H9 (cell line): ENCODE results near the gene IGLL5. TPM values are rescaled to one million over a fixed set of nuclear protein-coding genes. Genes with fewer than 3 reads are reported as not detected.

Source experiments
- DNase-seq: peaks from one replicate; pipeline ENCODE4 v3.0.0-alpha.2; 2017
- H2AFZ ChIP-seq: one replicate; pipeline ENCODE4 v1.6.1; 2013; ENCODE audit warnings: mild to moderate bottlenecking, low read length, control low read depth, moderate library complexity
- H2AK5ac ChIP-seq: 2 replicates; pipeline ENCODE4 v1.6.1; 2013; ENCODE audit warnings: low read length, control low read depth, mixed read lengths; ENCODE audit not compliant: insufficient read length
- H2BK120ac ChIP-seq: one replicate; pipeline ENCODE4 v1.6.1; 2013; ENCODE audit warnings: low read depth, mild to moderate bottlenecking, low read length, control low read depth, inconsistent platforms; ENCODE audit not compliant: poor library complexity, severe bottlenecking
- H2BK12ac ChIP-seq: 2 replicates; pipeline ENCODE4 v1.6.1; 2013; ENCODE audit warnings: low read length, control low read depth, mixed read lengths, low read depth; ENCODE audit not compliant: insufficient read length
- H2BK15ac ChIP-seq: 2 replicates; pipeline ENCODE4 v1.6.1; 2013; ENCODE audit warnings: low read depth, low read length, control low read depth
- H2BK20ac ChIP-seq: one replicate; pipeline ENCODE4 v1.6.1; 2013; ENCODE audit warnings: low read depth, mild to moderate bottlenecking, low read length, control low read depth, inconsistent platforms; ENCODE audit not compliant: poor library complexity, severe bottlenecking
- H2BK5ac ChIP-seq: 2 replicates; pipeline ENCODE4 v1.6.1; 2013; ENCODE audit warnings: low read length, control low read depth, mixed read lengths; ENCODE audit not compliant: insufficient read length
- H3K14ac ChIP-seq: 2 replicates; pipeline ENCODE4 v1.6.1; 2013; ENCODE audit warnings: low read length, control low read depth; ENCODE audit not compliant: insufficient read depth
- H3K18ac ChIP-seq: 2 replicates; pipeline ENCODE4 v1.6.1; 2013; ENCODE audit warnings: low read depth, mild to moderate bottlenecking, mixed read lengths, low read length, control low read depth; ENCODE audit not compliant: insufficient read length
- H3K23ac ChIP-seq: 2 replicates; pipeline ENCODE4 v1.6.1; 2013; ENCODE audit warnings: low read length, control low read depth, mixed read lengths, low read depth; ENCODE audit not compliant: insufficient read length
- H3K23me2 ChIP-seq: 2 replicates; pipeline ENCODE4 v1.6.1; 2013; ENCODE audit warnings: low read depth, mild to moderate bottlenecking, mixed read lengths, low read length, control low read depth; ENCODE audit not compliant: insufficient read length, poor library complexity, severe bottlenecking
- H3K27ac ChIP-seq: 2 replicates; pipeline ENCODE4 v1.5.1; 2013; ENCODE audit warnings: low read length, control low read depth, mixed read lengths, low read depth; ENCODE audit not compliant: insufficient read length
- H3K27me3 ChIP-seq: 2 replicates; pipeline ENCODE4 v1.6.1; 2013; ENCODE audit warnings: low read length, control low read depth, inconsistent platforms; ENCODE audit not compliant: insufficient read depth
- H3K4ac ChIP-seq: 2 replicates; pipeline ENCODE4 v1.6.1; 2013; ENCODE audit warnings: low read depth, mild to moderate bottlenecking, control low read depth, inconsistent platforms, low read length, moderate library complexity
- H3K4me1 ChIP-seq: 2 replicates; pipeline ENCODE4 v1.6.1; 2013; ENCODE audit warnings: low read length, control low read depth, inconsistent platforms; ENCODE audit not compliant: insufficient read depth
- H3K4me2 ChIP-seq: 2 replicates; pipeline ENCODE4 v1.6.1; 2013; ENCODE audit warnings: low read length, control low read depth, mixed read lengths; ENCODE audit not compliant: insufficient read length, insufficient read depth
- H3K56ac ChIP-seq: 2 replicates; pipeline ENCODE4 v1.6.1; 2013; ENCODE audit warnings: low read depth, mild to moderate bottlenecking, mixed read lengths, low read length, control low read depth; ENCODE audit not compliant: insufficient read length
- H3K79me1 ChIP-seq: 2 replicates; pipeline ENCODE4 v1.6.1; 2013; ENCODE audit warnings: low read depth, mild to moderate bottlenecking, moderate library complexity, low read length, control low read depth, inconsistent platforms; ENCODE audit not compliant: insufficient read depth, poor library complexity, severe bottlenecking
- H3K79me2 ChIP-seq: 2 replicates; pipeline ENCODE4 v1.6.1; 2013; ENCODE audit warnings: low read length, control low read depth, inconsistent platforms; ENCODE audit not compliant: insufficient read depth
- H3K9ac ChIP-seq: 2 replicates; pipeline ENCODE4 v1.6.1; 2013; ENCODE audit warnings: low read length, control low read depth, mixed read lengths; ENCODE audit not compliant: insufficient read length; ENCODE audit errors: extremely low read depth
- H3K9me3 ChIP-seq: one replicate; pipeline ENCODE4 v1.6.1; 2013; ENCODE audit warnings: low read depth, low read length, inconsistent platforms; ENCODE audit not compliant: control insufficient read depth
- H3T11ph ChIP-seq: one replicate; pipeline ENCODE4 v1.6.1; 2013; ENCODE audit warnings: mild to moderate bottlenecking, low read length, control low read depth, inconsistent platforms
- H4K20me1 ChIP-seq: one replicate; pipeline ENCODE4 v1.6.1; 2013; ENCODE audit not compliant: control insufficient read depth, insufficient read length, insufficient read depth
- H4K5ac ChIP-seq: 2 replicates; pipeline ENCODE4 v1.6.1; 2013; ENCODE audit warnings: low read depth, mild to moderate bottlenecking, mixed read lengths, low read length, control low read depth; ENCODE audit not compliant: insufficient read length
- H4K8ac ChIP-seq: replicated peaks from 2 replicates; pipeline ENCODE4 v1.6.1; 2013; ENCODE audit warnings: low read length, control low read depth, mixed read lengths, low read depth; ENCODE audit not compliant: insufficient read length
- H4K91ac ChIP-seq: 2 replicates; pipeline ENCODE4 v1.6.1; 2013; ENCODE audit warnings: low read depth, mild to moderate bottlenecking, moderate library complexity, mixed read lengths, low read length, control low read depth; ENCODE audit not compliant: insufficient read length
- H3K27ac Mint-ChIP-seq, 3 experiments: 2 replicates in 2 of 3; 3 replicates in 1 of 3; pipeline ENCODE4 v1.8.0; 2020 to 2021; ENCODE audit warnings: mixed read lengths in 3 of 3, mild to moderate bottlenecking in 1 of 3, moderate library complexity in 1 of 3
- H3K27me3 Mint-ChIP-seq: 2 replicates; pipeline ENCODE4 v1.8.0; 2021; ENCODE audit warnings: low read depth, mild to moderate bottlenecking, moderate library complexity, mixed read lengths
- H3K36me3 Mint-ChIP-seq, 3 experiments: 2 replicates in 2 of 3; 3 replicates in 1 of 3; pipeline ENCODE4 v1.8.0; 2020 to 2021; ENCODE audit warnings: low read depth in 3 of 3, mixed read lengths in 3 of 3; ENCODE audit not compliant: insufficient read depth in 1 of 3
- H3K4me1 Mint-ChIP-seq, 2 experiments: 2 replicates each; pipeline ENCODE4 v1.8.0; 2020; ENCODE audit warnings: mixed read lengths in 2 of 2
- H3K4me3 Mint-ChIP-seq, 2 experiments: 2 replicates in 1 of 2; 3 replicates in 1 of 2; pipeline ENCODE4 v1.8.0; 2020 to 2021; ENCODE audit warnings: mild to moderate bottlenecking in 2 of 2, mixed read lengths in 2 of 2, moderate library complexity in 1 of 2
- H3K9me3 Mint-ChIP-seq, 2 experiments: 2 replicates in 1 of 2; 3 replicates in 1 of 2; pipeline ENCODE4 v1.8.0; 2020; ENCODE audit warnings: mild to moderate bottlenecking in 2 of 2, mixed read lengths in 2 of 2, moderate library complexity in 1 of 2
- WGBS: extraction: QIAGEN DNeasy Blood & Tissue Kit; methylation state at CpG from one replicate; pipeline ENCODE4 v1.1.7; 2013; ENCODE audit warnings: missing lambda C conversion rate, low lambda C conversion rate, mixed read lengths; ENCODE audit not compliant: insufficient read length; ENCODE audit errors: extremely low coverage; 5-methylcytosine and 5-hydroxymethylcytosine counted together
- total RNA-seq: library from RNA; stranded (reverse); gene quantifications from 2 replicates; pipeline ENCODE4 v1.2.1, GENCODE V29; 2021
- TF ChIP-seq, protein P1 (sequence below): fragments of 200-600 bp; sonication (generic); conservative IDR thresholded peaks from 3 replicates; pipeline ENCODE4 v1.8.0; 2021; ENCODE audit warnings: antibody characterized with exemption, mild to moderate bottlenecking

Gene IGLL5
- total RNA-seq, 1 experiment from 2014 or later, result not detected

DNA sequence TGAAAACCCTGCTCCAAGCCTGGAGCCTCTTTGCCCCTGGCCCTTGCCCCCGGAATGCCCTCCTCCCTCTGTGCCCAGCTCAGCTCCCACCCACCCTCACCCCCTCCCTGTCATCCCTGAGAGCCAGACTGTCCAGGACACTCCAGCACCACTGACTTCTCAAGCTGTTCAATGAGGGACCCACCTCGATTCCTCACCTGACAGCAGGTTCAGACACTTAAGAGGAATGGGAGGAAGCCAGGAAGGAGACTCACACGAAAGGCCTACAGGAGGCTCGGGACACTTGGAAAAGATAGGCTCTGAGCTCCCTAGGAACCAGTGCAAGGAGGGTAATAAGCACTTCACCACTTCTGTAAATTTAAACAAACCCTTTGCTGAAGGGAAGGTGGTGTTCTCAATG, 35.8 kb downstream of the IGLL5 start:
- no peaks in the 10 kb centered on the region for H4K20me1 ChIP-seq
- no peak overlapping the region; a peak in 1 of 5 replicates for H3K4me3 Mint-ChIP-seq
- no peaks in the 10 kb centered on the region for H3K79me2 ChIP-seq
- H2BK20ac ChIP-seq, result no peak overlapping the region
- no peak overlapping the region for H4K8ac ChIP-seq
- H3T11ph ChIP-seq, result no peak overlapping the region
- no peak overlapping the region for H3K4me2 ChIP-seq
- H3K23me2 ChIP-seq, result no peaks in the 10 kb centered on the region
- no peak overlapping the region for H3K23ac ChIP-seq
- no peak overlapping the region for H2BK5ac ChIP-seq
- H2BK15ac ChIP-seq, result no peak overlapping the region
- H2BK12ac ChIP-seq, result no peak overlapping the region
- H3K36me3 Mint-ChIP-seq, result no peaks in the 10 kb centered on the region
- H3K9ac ChIP-seq, result no peak overlapping the region
- peaks cover 5% of the 10 kb centered on the region; the same call in 1 of the 2 replicates for H3K27me3 ChIP-seq
- WGBS, result no CpG with 5 or more reads among the region's 4 CpGs
- no peak overlapping the region for H3K56ac ChIP-seq
- peaks cover 12 to 17% of the 10 kb centered on the region in 2 experiments for H3K4me1 Mint-ChIP-seq
- TF ChIP-seq, protein P1, sequence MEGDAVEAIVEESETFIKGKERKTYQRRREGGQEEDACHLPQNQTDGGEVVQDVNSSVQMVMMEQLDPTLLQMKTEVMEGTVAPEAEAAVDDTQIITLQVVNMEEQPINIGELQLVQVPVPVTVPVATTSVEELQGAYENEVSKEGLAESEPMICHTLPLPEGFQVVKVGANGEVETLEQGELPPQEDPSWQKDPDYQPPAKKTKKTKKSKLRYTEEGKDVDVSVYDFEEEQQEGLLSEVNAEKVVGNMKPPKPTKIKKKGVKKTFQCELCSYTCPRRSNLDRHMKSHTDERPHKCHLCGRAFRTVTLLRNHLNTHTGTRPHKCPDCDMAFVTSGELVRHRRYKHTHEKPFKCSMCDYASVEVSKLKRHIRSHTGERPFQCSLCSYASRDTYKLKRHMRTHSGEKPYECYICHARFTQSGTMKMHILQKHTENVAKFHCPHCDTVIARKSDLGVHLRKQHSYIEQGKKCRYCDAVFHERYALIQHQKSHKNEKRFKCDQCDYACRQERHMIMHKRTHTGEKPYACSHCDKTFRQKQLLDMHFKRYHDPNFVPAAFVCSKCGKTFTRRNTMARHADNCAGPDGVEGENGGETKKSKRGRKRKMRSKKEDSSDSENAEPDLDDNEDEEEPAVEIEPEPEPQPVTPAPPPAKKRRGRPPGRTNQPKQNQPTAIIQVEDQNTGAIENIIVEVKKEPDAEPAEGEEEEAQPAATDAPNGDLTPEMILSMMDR, result no peak
- H3K9me3 ChIP-seq, result no peaks in the 10 kb centered on the region
- DNase-seq, result no peak
- no peak overlapping the region for H3K14ac ChIP-seq
- no peak overlapping the region for H2BK120ac ChIP-seq
- peaks cover 97% of the 10 kb centered on the region for H3K27me3 Mint-ChIP-seq
- H3K9me3 Mint-ChIP-seq, result no peaks in the 10 kb centered on the region
- H3K79me1 ChIP-seq, result no peaks in the 10 kb centered on the region
- no peak overlapping the region for H3K18ac ChIP-seq
- no peak overlapping the region for H4K91ac ChIP-seq
- no peak overlapping the region for H3K4ac ChIP-seq
- no peak overlapping the region for H4K5ac ChIP-seq
- no peak overlapping the region for H2AK5ac ChIP-seq
- H3K4me1 ChIP-seq, result peaks cover 4% of the 10 kb centered on the region; the same call in 1 of the 2 replicates
- H3K27ac ChIP-seq, result no peak overlapping the region
- H3K27ac Mint-ChIP-seq, result no peak overlapping the region
- H2AFZ ChIP-seq, result no peak overlapping the region
